HG03457 (cell line): ENCODE data around the gene MUC7.

Experiments used
- ATAC-seq: cut with Tn5 transposase; IDR thresholded peaks from one replicate; pipeline ENCODE4 v1.9.1; 2021; ENCODE audit warnings: moderate number of reproducible peaks; ENCODE audit not compliant: unreplicated experiment

Gene MUC7

GRCh38 chr4:70531981-70532380, 60.0 kb downstream of the MUC7 start:
- no peak for ATAC-seq
